Heart right ventricle (tissue), 16 donors: ENCODE data around the gene CLCA4. TPM values are rescaled to one million over a fixed set of nuclear protein-coding genes. Genes with fewer than 3 reads are reported as not detected.
"Not testable (repeated sequence)": the region's sequence is repeated elsewhere in the genome, so short reads cannot be mapped to it uniquely, and the experiment has no call there.

Experiments used
- ATAC-seq, 8 donors: fragments of 200-7000 bp; cut with Tn5 transposase; one replicate each; pipeline ENCODE4 v1.9.1; 2020; ENCODE audit warnings: mild to moderate bottlenecking in 8 of 8, moderate library complexity in 8 of 8, moderate number of reproducible peaks in 1 of 8
- DNase-seq, 2 donors: peaks; one replicate each; pipeline ENCODE4 v3.0.0-alpha.2; 2020
- H3K27ac ChIP-seq, 10 donors: fragments of 200-600 bp; sonication (generic) in 2 of 10; one replicate each; pipeline versions ENCODE4 v1.5.0 to v1.8.0; 2020 to 2022; ENCODE audit warnings: mild to moderate bottlenecking in 3 of 10
- H3K27me3 ChIP-seq, 7 donors: fragments of 200-600 bp; one replicate each; pipeline ENCODE4 v1.8.0; 2021 to 2022; ENCODE audit warnings: mild to moderate bottlenecking in 2 of 7
- H3K36me3 ChIP-seq, 9 donors: fragments of 200-600 bp; sonication (generic) in 1 of 9; one replicate each; pipeline versions ENCODE4 v1.5.0 to v1.8.0; 2020 to 2022; ENCODE audit warnings: mild to moderate bottlenecking in 2 of 9
- H3K4me1 ChIP-seq, 9 donors: fragments of 200-600 bp; sonication (generic) in 1 of 9; one replicate each; pipeline versions ENCODE4 v1.5.0 to v1.8.0; 2020 to 2022; ENCODE audit warnings: mild to moderate bottlenecking in 4 of 9
- H3K4me3 ChIP-seq, 10 donors: fragments of 200-600 bp; sonication (generic) in 2 of 10; one replicate each; pipeline versions ENCODE4 v1.5.0 to v1.8.0; 2020 to 2022; ENCODE audit warnings: mild to moderate bottlenecking in 7 of 10, moderate library complexity in 2 of 10
- H3K9me3 ChIP-seq, 11 donors: fragments of 200-600 bp in 10 of 11; sonication (generic) in 2 of 11; one replicate each; pipeline versions ENCODE4 v1.5.0 to v1.8.0; 2013 to 2022; ENCODE audit warnings: mild to moderate bottlenecking in 2 of 11, control low read depth in 1 of 11, moderate library complexity in 1 of 11
- WGBS, 2 donors: extraction: QIAGEN DNeasy Blood & Tissue Kit; methylation state at CpG; one replicate each; pipeline ENCODE4 v1.1.7; 2013; ENCODE audit warnings: inconsistent platforms in 1 of 2; 5-methylcytosine and 5-hydroxymethylcytosine counted together
- intact Hi-C, 10 donors: fragments of 100-400 bp; cut with DNase I; formaldehyde crosslinking; loops; one replicate each; pipeline versions ENCODE4 v1.11.1 to v1.14.2; 2022
- polyA plus RNA-seq, 2 donors: library from polyadenylated mRNA; stranded (reverse); fragments of 200-250 nt; gene quantifications; one replicate each; pipeline ENCODE4 v1.2.3, GENCODE V29; 2013
- total RNA-seq, 10 donors: library from RNA; stranded (reverse); fragmentation: NEBNext Ultra II Directional in 3 of 10; extraction: Animal tissue kit (Norgen Biotek cat#: 25700) in 3 of 10; gene quantifications; one replicate each; pipeline versions ENCODE4 v1.2.1 to v1.2.4, GENCODE V29; 2021 to 2023
- TF ChIP-seq, protein P1 (sequence below), 9 donors: fragments of 200-600 bp; sonication (generic) in 2 of 9; IDR thresholded peaks; one replicate each; pipeline versions ENCODE4 v1.5.0 to v1.8.0; 2021 to 2022; ENCODE audit warnings: antibody characterized with exemption in 9 of 9, mild to moderate bottlenecking in 5 of 9, moderate library complexity in 1 of 9
- donor health status: Arrhythmogenic right ventricular cardiomyopathy.
- donor health status: ischemic (EF 13 %, LVEDD 7.1; RV severe dilation, severe dysfunction).
- donor health status: healthy with polysubstance abuse.
- donor health status: DM: no; HTN: yes; CAD: no.
- donor health status: DM: no; HTN: no; CAD: no.
- donor health status: ischemic (EF 25% LVEDD 6.9; RV normal size, moderate dysfunction).
- donor health status: ischemic (EF 25% LVEDD 5.7; RV mildly dilated, moderate dysfunction).
- donor health status: healthy.
- donor health status: DM: yes; HTN: yes; CAD: no.
- donor health status: Ischemic cardiomyopathy.
- donor health status: ischemic (EF 35%, LVEDD 5.7; RV mildly dilated, moderate dysfunction).
- donor health status: nonischemic (EF 11% LVEDD 7.7; RV severe dilation, severe dysfunction).
- donor health status: DM: yes; HTN: yes; CAD: no.
- donor health status: PGD.
- donor health status: ischemic (EF 29% LVEDD 5.4; RV normal size, mild dysfunction).
- donor health status: nonischemic (EF 23%, LVEDD 6.1; RV moderate dilation, normal function).

CLCA4 gene
- total and polyA plus RNA-seq, 12 donors, result 0.04 to 0.23 TPM; not detected in 10

DNA sequence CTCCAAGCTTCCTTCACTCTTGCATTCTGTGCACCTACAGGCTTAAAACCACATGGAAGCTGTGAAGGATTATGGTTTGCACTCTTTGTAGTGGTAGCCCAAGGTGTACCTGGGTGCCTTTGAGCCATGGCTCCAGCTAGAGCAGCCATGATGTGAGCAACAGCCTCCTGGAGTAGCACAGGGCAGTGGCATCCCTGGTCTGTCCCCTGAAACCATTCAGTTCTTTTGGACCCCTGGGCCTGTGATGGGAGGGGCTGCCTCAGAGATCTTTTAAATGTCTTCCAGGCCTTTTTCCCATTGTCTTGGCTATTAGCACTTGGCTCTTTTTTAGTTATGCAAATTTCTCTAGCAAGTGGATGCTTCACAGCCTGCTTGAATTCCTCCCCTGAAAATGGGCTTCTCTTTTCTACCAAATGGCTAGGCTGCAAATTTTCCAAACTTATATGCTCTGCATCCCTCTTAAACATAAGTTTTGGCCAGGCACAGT lies 47.4 kb downstream of the CLCA4 start:
- H3K4me1 ChIP-seq, result no peaks in the 10 kb centered on the region
- TF ChIP-seq, protein P1, sequence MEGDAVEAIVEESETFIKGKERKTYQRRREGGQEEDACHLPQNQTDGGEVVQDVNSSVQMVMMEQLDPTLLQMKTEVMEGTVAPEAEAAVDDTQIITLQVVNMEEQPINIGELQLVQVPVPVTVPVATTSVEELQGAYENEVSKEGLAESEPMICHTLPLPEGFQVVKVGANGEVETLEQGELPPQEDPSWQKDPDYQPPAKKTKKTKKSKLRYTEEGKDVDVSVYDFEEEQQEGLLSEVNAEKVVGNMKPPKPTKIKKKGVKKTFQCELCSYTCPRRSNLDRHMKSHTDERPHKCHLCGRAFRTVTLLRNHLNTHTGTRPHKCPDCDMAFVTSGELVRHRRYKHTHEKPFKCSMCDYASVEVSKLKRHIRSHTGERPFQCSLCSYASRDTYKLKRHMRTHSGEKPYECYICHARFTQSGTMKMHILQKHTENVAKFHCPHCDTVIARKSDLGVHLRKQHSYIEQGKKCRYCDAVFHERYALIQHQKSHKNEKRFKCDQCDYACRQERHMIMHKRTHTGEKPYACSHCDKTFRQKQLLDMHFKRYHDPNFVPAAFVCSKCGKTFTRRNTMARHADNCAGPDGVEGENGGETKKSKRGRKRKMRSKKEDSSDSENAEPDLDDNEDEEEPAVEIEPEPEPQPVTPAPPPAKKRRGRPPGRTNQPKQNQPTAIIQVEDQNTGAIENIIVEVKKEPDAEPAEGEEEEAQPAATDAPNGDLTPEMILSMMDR (IDR thresholded peaks at IDR 0.05), result no peak
- H3K4me3 ChIP-seq, result no peak overlapping the region
- ATAC-seq (no peak), DNase-seq (no peak)
- peaks cover 0 to 3% (median 0%) of the 10 kb centered on the region in 7 donors for H3K27me3 ChIP-seq
- peaks cover 0 to 25% (median 9%) of the 10 kb centered on the region in 11 donors for H3K9me3 ChIP-seq
- intact Hi-C loops, result no loop called here
- no peak overlapping the region for H3K27ac ChIP-seq
- no peaks in the 10 kb centered on the region for H3K36me3 ChIP-seq

DNA sequence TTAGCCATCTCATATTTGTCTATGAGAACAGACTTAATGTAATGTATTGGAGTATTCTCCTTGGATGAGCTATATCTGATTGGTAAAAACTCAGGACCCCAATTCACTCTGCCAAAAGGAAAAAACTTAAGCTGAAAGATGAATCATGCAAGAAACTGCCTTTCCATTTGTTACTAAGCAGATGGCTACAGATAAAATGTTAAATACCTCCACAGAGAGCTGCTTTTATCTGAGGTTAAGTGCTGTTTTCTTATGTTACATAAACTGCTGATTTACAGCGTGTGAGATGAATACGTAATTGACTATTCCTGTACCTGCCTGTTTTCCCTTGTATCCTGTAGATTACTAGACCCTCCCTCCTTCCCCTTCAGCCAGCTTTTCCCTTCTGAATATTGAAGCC lies 49.3 kb downstream of the CLCA4 start:
- no peak for ATAC-seq
- 57 to 68% methylated on average over 2 of the region's 2 CpGs for WGBS, 2 donors

DNA sequence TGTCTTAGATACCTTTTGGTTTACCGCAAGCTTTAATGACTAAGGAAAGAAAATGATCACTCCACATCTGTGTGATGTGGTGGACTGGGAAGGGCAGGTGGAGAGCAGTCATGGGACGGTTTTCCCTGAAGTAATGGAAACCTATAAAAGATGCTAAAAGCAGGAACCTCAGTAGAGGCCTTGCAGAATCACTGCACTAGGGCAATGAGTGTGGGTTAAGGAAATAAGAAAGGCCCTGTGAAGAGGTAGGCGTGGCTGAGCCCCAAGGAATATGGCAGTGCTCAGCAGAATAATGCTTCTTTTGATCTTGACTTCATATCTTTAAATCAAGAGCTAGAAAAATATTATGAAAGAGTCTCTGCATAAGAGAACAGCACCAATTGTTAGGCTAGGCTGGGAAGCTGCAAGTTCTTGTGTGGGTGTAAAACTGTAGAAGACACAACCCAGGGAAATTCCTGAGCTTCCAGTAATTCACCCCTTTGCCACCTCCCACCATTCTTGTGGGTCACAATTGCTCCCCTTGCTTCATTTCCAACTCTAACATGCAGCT lies 49.9 kb downstream of the CLCA4 start:
- Histone ChIP-seq H3K27me3 (no peaks in the 10 kb centered on the region), H3K4me1 (no peaks in the 10 kb centered on the region), H3K27ac (no peak overlapping the region), H3K4me3 (no peak overlapping the region), H3K9me3 (peaks cover 0 to 38% (median 9%) of the 10 kb centered on the region in 11 donors), H3K36me3 (no peaks in the 10 kb centered on the region)
- TF ChIP-seq, protein P1 (IDR thresholded peaks at IDR 0.05), result no peak
- ATAC-seq, result no peak
- no peak for DNase-seq
- 79 to 85% methylated on average over 3 of the region's 3 CpGs for WGBS, 2 donors
- intact Hi-C loops, result no loop called here

More for the DNA sequence above, 49.3 kb downstream of the CLCA4 start:
- H3K4me3 ChIP-seq, result no peak overlapping the region
- H3K27me3 ChIP-seq, result no peaks in the 10 kb centered on the region
- H3K4me1 ChIP-seq, result no peaks in the 10 kb centered on the region
- intact Hi-C loops, result no loop called here
- H3K27ac ChIP-seq, result no peak overlapping the region
- H3K36me3 ChIP-seq, result no peaks in the 10 kb centered on the region
- peaks cover 0 to 32% (median 9%) of the 10 kb centered on the region in 11 donors for H3K9me3 ChIP-seq
- DNase-seq, result no peak
- TF ChIP-seq, protein P1 (IDR thresholded peaks at IDR 0.05), result no peak

DNA sequence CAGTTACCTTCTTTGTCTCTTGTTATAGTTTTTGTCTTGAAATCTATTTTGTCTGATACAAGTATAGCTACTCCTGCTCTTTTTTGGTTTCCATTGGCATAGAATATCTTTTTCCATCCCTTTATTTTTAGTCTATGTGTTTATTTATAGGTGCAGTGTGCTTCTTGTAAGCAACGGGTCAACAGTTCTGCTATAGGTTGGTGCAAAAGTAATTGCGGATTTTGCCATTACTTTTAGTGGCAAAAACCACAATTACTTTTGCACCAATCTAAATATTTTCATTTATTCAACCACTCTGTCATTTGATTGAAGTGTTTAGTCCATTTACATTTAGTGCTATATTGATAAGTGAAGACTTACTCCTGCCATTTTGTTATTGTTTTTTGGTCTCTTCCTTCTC lies 59.2 kb downstream of the CLCA4 start:
- peaks cover 0 to 57% (median 3%) of the 10 kb centered on the region in 11 donors for H3K9me3 ChIP-seq
- H3K4me1 ChIP-seq, ATAC-seq, H3K27ac ChIP-seq, H3K36me3 ChIP-seq, DNase-seq, H3K4me3 ChIP-seq, H3K27me3 ChIP-seq, intact Hi-C loops: not testable (repeated sequence)
- 64 to 79% methylated on average over 2 of the region's 2 CpGs for WGBS, 2 donors

DNA sequence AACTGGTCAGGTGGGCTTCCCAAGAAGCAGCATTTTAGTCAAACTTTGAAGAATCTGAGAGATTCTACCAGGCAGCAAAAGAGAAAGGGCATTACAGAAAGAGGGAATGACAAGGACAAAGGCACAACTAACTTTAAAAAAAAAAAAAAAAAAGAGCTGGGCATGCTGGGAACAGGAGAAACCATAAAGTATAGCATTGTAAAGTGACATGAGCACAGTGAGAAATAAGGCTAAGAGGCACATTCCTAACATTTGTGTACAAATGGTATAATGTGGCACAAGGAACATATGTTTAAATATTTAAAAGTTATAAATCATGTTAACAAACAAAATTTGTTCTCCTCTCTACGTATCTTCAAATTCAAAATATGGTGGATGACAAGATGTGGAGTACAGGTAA lies 69.6 kb downstream of the CLCA4 start:
- H3K9me3 ChIP-seq, result peaks cover 0 to 30% (median 0%) of the 10 kb centered on the region in 11 donors
- H3K4me3 ChIP-seq, result no peak overlapping the region
- ATAC-seq (no peak), DNase-seq (no peak)
- H3K4me1 ChIP-seq, result peaks cover 0 to 7% (median 0%) of the 10 kb centered on the region in 9 donors
- no peaks in the 10 kb centered on the region for H3K27me3 ChIP-seq
- TF ChIP-seq, protein P1 (IDR thresholded peaks at IDR 0.05), result no peak
- 74 to 80% methylated on average over 1 of the region's 1 CpG for WGBS, 2 donors
- no peaks in the 10 kb centered on the region for H3K36me3 ChIP-seq
- intact Hi-C loops, result no loop called here
- no peak overlapping the region for H3K27ac ChIP-seq
